ENCODE results near the gene CLCN6.
A peak's percentile ranks its signal among the peaks of the same experiment; 100 is the strongest.
"Not testable (repeated sequence)": the region's sequence is repeated elsewhere in the genome, so short reads cannot be mapped to it uniquely, and the experiment has no call there.

CLCN6 gene

GRCh38 chr1:11800391-11800755 is 5.6 kb upstream of the CLCN6 start:
- peaks cover 28% of the 10 kb centered on the region for H3K4me1 ChIP-seq (ENCODE audit: insufficient read depth, low read length)

GRCh38 chr1:11800756-11801433 is 5.1 kb upstream of the CLCN6 start:
- Histone ChIP-seq H3K9ac (ENCODE audit: low read length) (no peak overlapping the region), H3K4me3 (ENCODE audit: low read depth in 1 of 2, low read length in 2 of 2) (no peak overlapping the region), H3K9me3 (ENCODE audit: low read length) (no peaks in the 10 kb centered on the region), H3K27me3 (ENCODE audit: control insufficient read depth in 1 of 2, insufficient read depth in 2 of 2, low read length in 2 of 2) (no peaks in the 10 kb centered on the region), H3K36me3 (ENCODE audit: insufficient read depth, low read length) (peaks cover 36% of the 10 kb centered on the region), H3K4me1 (ENCODE audit: insufficient read depth, low read length) (peaks cover 28% of the 10 kb centered on the region), H3K27ac (ENCODE audit: low read depth, low read length) (no peak overlapping the region)

More at GRCh38 chr1:11800391-11800755, 5.6 kb upstream of the CLCN6 start:
- H3K9me3 ChIP-seq (ENCODE audit: low read length), result no peaks in the 10 kb centered on the region
- H3K27me3 ChIP-seq (ENCODE audit: control insufficient read depth in 1 of 2, insufficient read depth in 2 of 2, low read length in 2 of 2), result no peaks in the 10 kb centered on the region
- no peak overlapping the region for H3K9ac ChIP-seq (ENCODE audit: low read length)
- H3K36me3 ChIP-seq (ENCODE audit: insufficient read depth, low read length), result peaks cover 41% of the 10 kb centered on the region
- H3K4me3 ChIP-seq (ENCODE audit: low read depth in 1 of 2, low read length in 2 of 2), result no peak overlapping the region
- no peak overlapping the region for H3K27ac ChIP-seq (ENCODE audit: low read depth, low read length)

GRCh38 chr1:11802616-11802972 is 3.4 kb upstream of the CLCN6 start:
- H3K4me3 ChIP-seq (ENCODE audit: low read depth in 1 of 2, low read length in 2 of 2), result peak overlapping the region; percentile 60 to 72
- H3K27me3 ChIP-seq (ENCODE audit: control insufficient read depth in 1 of 2, insufficient read depth in 2 of 2, low read length in 2 of 2), result no peaks in the 10 kb centered on the region
- H3K27ac ChIP-seq (ENCODE audit: low read depth, low read length), result peak overlapping the region; percentile 93
- H3K9ac ChIP-seq (ENCODE audit: low read length), result peak overlapping the region; percentile 34
- no peaks in the 10 kb centered on the region for H3K9me3 ChIP-seq (ENCODE audit: low read length)
- H3K36me3 ChIP-seq (ENCODE audit: insufficient read depth, low read length), result peaks cover 26% of the 10 kb centered on the region
- H3K4me1 ChIP-seq (ENCODE audit: insufficient read depth, low read length), result peaks cover 39% of the 10 kb centered on the region

GRCh38 chr1:11802973-11803885 is 2.8 kb upstream of the CLCN6 start:
- no peaks in the 10 kb centered on the region for H3K9me3 ChIP-seq (ENCODE audit: low read length)
- peaks cover 41% of the 10 kb centered on the region for H3K4me1 ChIP-seq (ENCODE audit: insufficient read depth, low read length)
- H3K27me3 ChIP-seq (ENCODE audit: control insufficient read depth in 1 of 2, insufficient read depth in 2 of 2, low read length in 2 of 2), result no peaks in the 10 kb centered on the region
- H3K27ac ChIP-seq (ENCODE audit: low read depth, low read length), result peak overlapping the region; percentile 93
- H3K4me3 ChIP-seq (ENCODE audit: low read depth in 1 of 2, low read length in 2 of 2), result peak overlapping the region; percentile 60 to 72
- peak overlapping the region; percentile 34 for H3K9ac ChIP-seq (ENCODE audit: low read length)
- peaks cover 26% of the 10 kb centered on the region for H3K36me3 ChIP-seq (ENCODE audit: insufficient read depth, low read length)

GRCh38 chr1:11803924-11804665 is 1.9 kb upstream of the CLCN6 start:
- Histone ChIP-seq H3K9ac (ENCODE audit: low read length) (peak overlapping the region; percentile 95), H3K4me1 (ENCODE audit: insufficient read depth, low read length) (peaks cover 41% of the 10 kb centered on the region), H3K36me3 (ENCODE audit: insufficient read depth, low read length) (peaks cover 21% of the 10 kb centered on the region), H3K27ac (ENCODE audit: low read depth, low read length) (peak overlapping the region; percentile 93), H3K4me3 (ENCODE audit: low read depth in 1 of 2, low read length in 2 of 2) (peak overlapping the region; percentile 72 to 98)
- H3K27me3 ChIP-seq (ENCODE audit: control insufficient read depth in 1 of 2, insufficient read depth in 2 of 2, low read length in 2 of 2); H3K9me3 ChIP-seq (ENCODE audit: low read length): not testable (repeated sequence)

- Histone ChIP-seq H3K4me1 (ENCODE audit: insufficient read depth, low read length) (peaks cover 41% of the 10 kb centered on the region), H3K27me3 (ENCODE audit: control insufficient read depth in 1 of 2, insufficient read depth in 2 of 2, low read length in 2 of 2) (no peaks in the 10 kb centered on the region), H3K4me3 (ENCODE audit: low read depth in 1 of 2, low read length in 2 of 2) (peak overlapping the region; percentile 97 to 98), H3K27ac (ENCODE audit: low read depth, low read length) (peak overlapping the region; percentile 93), H3K9me3 (ENCODE audit: low read length) (no peaks in the 10 kb centered on the region), H3K9ac (ENCODE audit: low read length) (peak overlapping the region; percentile 95), H3K36me3 (ENCODE audit: insufficient read depth, low read length) (peaks cover 22% of the 10 kb centered on the region)
These were observed 1.1 kb upstream of the CLCN6 start for GRCh38 chr1:11804666-11805421.

- Histone ChIP-seq H3K4me3 (ENCODE audit: low read depth in 1 of 2, low read length in 2 of 2) (peak overlapping the region; percentile 97 to 98), H3K27ac (ENCODE audit: low read depth, low read length) (peak overlapping the region; percentile 83), H3K36me3 (ENCODE audit: insufficient read depth, low read length) (peaks cover 6% of the 10 kb centered on the region), H3K9me3 (ENCODE audit: low read length) (no peaks in the 10 kb centered on the region), H3K9ac (ENCODE audit: low read length) (peak overlapping the region; percentile 72), H3K4me1 (ENCODE audit: insufficient read depth, low read length) (peaks cover 41% of the 10 kb centered on the region), H3K27me3 (ENCODE audit: control insufficient read depth in 1 of 2, insufficient read depth in 2 of 2, low read length in 2 of 2) (no peaks in the 10 kb centered on the region)
These were observed 431 bp downstream of the CLCN6 start for GRCh38 chr1:11806307-11806936.

GRCh38 chr1:11807133-11807532 is 1.1 kb downstream of the CLCN6 start:
- Histone ChIP-seq H3K9ac (ENCODE audit: low read length) (peak overlapping the region; percentile 72), H3K27me3 (ENCODE audit: control insufficient read depth in 1 of 2, insufficient read depth in 2 of 2, low read length in 2 of 2) (no peaks in the 10 kb centered on the region), H3K4me3 (ENCODE audit: low read depth in 1 of 2, low read length in 2 of 2) (peak overlapping the region in 1 of 2 donors; percentile 98), H3K4me1 (ENCODE audit: insufficient read depth, low read length) (peaks cover 35% of the 10 kb centered on the region), H3K9me3 (ENCODE audit: low read length) (no peaks in the 10 kb centered on the region), H3K36me3 (ENCODE audit: insufficient read depth, low read length) (peaks cover 12% of the 10 kb centered on the region), H3K27ac (ENCODE audit: low read depth, low read length) (peak overlapping the region; percentile 83)

- H3K4me3 ChIP-seq (ENCODE audit: low read depth in 1 of 2, low read length in 2 of 2), result no peak overlapping the region
- no peaks in the 10 kb centered on the region for H3K4me1 ChIP-seq (ENCODE audit: insufficient read depth, low read length)
- no peak overlapping the region for H3K27ac ChIP-seq (ENCODE audit: low read depth, low read length)
- H3K27me3 ChIP-seq (ENCODE audit: control insufficient read depth in 1 of 2, insufficient read depth in 2 of 2, low read length in 2 of 2), result no peaks in the 10 kb centered on the region
- peaks cover 47% of the 10 kb centered on the region for H3K36me3 ChIP-seq (ENCODE audit: insufficient read depth, low read length)
- H3K9me3 ChIP-seq (ENCODE audit: low read length), result no peaks in the 10 kb centered on the region
- H3K9ac ChIP-seq (ENCODE audit: low read length), result no peak overlapping the region
These were observed 7.0 kb downstream of the CLCN6 start for GRCh38 chr1:11813021-11813420.

- peaks cover 59% of the 10 kb centered on the region for H3K36me3 ChIP-seq (ENCODE audit: insufficient read depth, low read length)
- H3K4me3 ChIP-seq (ENCODE audit: low read depth in 1 of 2, low read length in 2 of 2), result no peak overlapping the region
- H3K9me3 ChIP-seq (ENCODE audit: low read length), result no peaks in the 10 kb centered on the region
- no peaks in the 10 kb centered on the region for H3K4me1 ChIP-seq (ENCODE audit: insufficient read depth, low read length)
- H3K27me3 ChIP-seq (ENCODE audit: control insufficient read depth in 1 of 2, insufficient read depth in 2 of 2, low read length in 2 of 2), result no peaks in the 10 kb centered on the region
- H3K9ac ChIP-seq (ENCODE audit: low read length), result no peak overlapping the region
- H3K27ac ChIP-seq (ENCODE audit: low read depth, low read length), result no peak overlapping the region
These were observed 11.2 kb downstream of the CLCN6 start for GRCh38 chr1:11817192-11817591.

All from muscle layer of colon (tissue), 2 donors.